HG02763 (cell line): Measurements from ENCODE around the gene SLC15A4.

Experiments
- ATAC-seq: cut with Tn5 transposase; IDR thresholded peaks from one replicate; pipeline ENCODE4 v1.9.1; 2021; ENCODE audit warnings: mild to moderate bottlenecking, moderate library complexity; ENCODE audit not compliant: unreplicated experiment

Gene SLC15A4

GRCh38 chr12:128795530-128796361 lies 28.0 kb downstream of the SLC15A4 start:
- no peak for ATAC-seq

- no peak for ATAC-seq
These were observed 28.9 kb downstream of the SLC15A4 start for GRCh38 chr12:128794661-128795529.

GRCh38 chr12:128793701-128794100 lies 30.1 kb downstream of the SLC15A4 start:
- no peak for ATAC-seq

GRCh38 chr12:128792881-128793280 lies 30.9 kb downstream of the SLC15A4 start:
- no peak for ATAC-seq

- no peak for ATAC-seq
These were observed 31.4 kb downstream of the SLC15A4 start for GRCh38 chr12:128792398-128792797.

- no peak for ATAC-seq
These were observed 32.1 kb downstream of the SLC15A4 start for GRCh38 chr12:128791395-128792322.

GRCh38 chr12:128790653-128791373 lies 32.9 kb downstream of the SLC15A4 start:
- ATAC-seq, result no peak

- ATAC-seq, result no peak
These were observed 33.5 kb downstream of the SLC15A4 start for GRCh38 chr12:128790221-128790620.

GRCh38 chr12:128789356-128789929 lies 34.3 kb downstream of the SLC15A4 start:
- ATAC-seq, result no peak

- no peak for ATAC-seq
These were observed 35.9 kb downstream of the SLC15A4 start for GRCh38 chr12:128787827-128788226.

GRCh38 chr12:128786741-128787391 lies 36.9 kb downstream of the SLC15A4 start:
- no peak for ATAC-seq

- no peak for ATAC-seq
These were observed 39.6 kb downstream of the SLC15A4 start for GRCh38 chr12:128784030-128784760.

GRCh38 chr12:128783129-128783574 lies 40.6 kb downstream of the SLC15A4 start:
- peak; percentile 57 for ATAC-seq

- no peak for ATAC-seq
These were observed 43.9 kb downstream of the SLC15A4 start for GRCh38 chr12:128779901-128780300.

GRCh38 chr12:128772249-128772648 lies 51.5 kb downstream of the SLC15A4 start:
- no peak for ATAC-seq

GRCh38 chr12:128771681-128772080 lies 52.1 kb downstream of the SLC15A4 start:
- no peak for ATAC-seq

- no peak for ATAC-seq
These were observed 56.2 kb downstream of the SLC15A4 start for GRCh38 chr12:128767518-128767917.

GRCh38 chr12:128766738-128767501 lies 56.8 kb downstream of the SLC15A4 start:
- ATAC-seq, result no peak
